Esophagus squamous epithelium (tissue), 4 donors: ENCODE results near the gene SEC14L5.

Source experiments
- POLR2A ChIP-seq, 4 donors: fragments of 450-650 bp; IDR thresholded peaks; one replicate each; pipeline ENCODE4 v1.6.1; 2017; ENCODE audit warnings: antibody characterized with exemption in 4 of 4, mild to moderate bottlenecking in 4 of 4, moderate library complexity in 3 of 4
- TF ChIP-seq, protein P1 (sequence below), 6 experiments: fragments of 450-650 bp in 4 of 6; fragments of 200-600 bp in 2 of 6; sonication (generic) in 2 of 6; IDR thresholded peaks; one replicate each; pipeline ENCODE4 v1.5.1; 2016 to 2019; ENCODE audit warnings: antibody characterized with exemption in 6 of 6, mild to moderate bottlenecking in 4 of 6, moderate library complexity in 4 of 6

DNA sequence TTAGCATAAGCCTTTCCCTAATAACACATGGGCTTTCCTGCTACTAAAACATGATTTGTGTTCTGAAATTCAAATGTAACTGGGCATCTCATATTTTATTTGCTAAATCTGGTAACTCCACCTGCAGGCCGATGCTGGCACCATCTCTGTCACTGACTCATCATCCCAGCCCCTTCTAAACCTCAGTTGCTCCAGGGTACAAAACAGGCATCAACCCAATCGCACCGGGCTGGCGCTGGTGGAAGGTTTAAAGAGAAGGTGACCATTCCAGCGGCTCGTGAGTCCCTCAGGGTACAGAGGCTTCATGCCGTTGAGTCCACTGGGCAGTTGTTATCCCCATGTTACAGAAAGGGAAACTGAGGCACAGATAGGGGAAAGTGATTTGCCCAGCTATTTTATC lies 48.3 kb upstream of the SEC14L5 start:
- TF ChIP-seq, protein P1, sequence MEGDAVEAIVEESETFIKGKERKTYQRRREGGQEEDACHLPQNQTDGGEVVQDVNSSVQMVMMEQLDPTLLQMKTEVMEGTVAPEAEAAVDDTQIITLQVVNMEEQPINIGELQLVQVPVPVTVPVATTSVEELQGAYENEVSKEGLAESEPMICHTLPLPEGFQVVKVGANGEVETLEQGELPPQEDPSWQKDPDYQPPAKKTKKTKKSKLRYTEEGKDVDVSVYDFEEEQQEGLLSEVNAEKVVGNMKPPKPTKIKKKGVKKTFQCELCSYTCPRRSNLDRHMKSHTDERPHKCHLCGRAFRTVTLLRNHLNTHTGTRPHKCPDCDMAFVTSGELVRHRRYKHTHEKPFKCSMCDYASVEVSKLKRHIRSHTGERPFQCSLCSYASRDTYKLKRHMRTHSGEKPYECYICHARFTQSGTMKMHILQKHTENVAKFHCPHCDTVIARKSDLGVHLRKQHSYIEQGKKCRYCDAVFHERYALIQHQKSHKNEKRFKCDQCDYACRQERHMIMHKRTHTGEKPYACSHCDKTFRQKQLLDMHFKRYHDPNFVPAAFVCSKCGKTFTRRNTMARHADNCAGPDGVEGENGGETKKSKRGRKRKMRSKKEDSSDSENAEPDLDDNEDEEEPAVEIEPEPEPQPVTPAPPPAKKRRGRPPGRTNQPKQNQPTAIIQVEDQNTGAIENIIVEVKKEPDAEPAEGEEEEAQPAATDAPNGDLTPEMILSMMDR (IDR thresholded peaks at IDR 0.05) = peak in 1 of 6 experiments; percentile 16
- no peak for TF ChIP-seq POLR2A (IDR thresholded peaks at IDR 0.05)
